Spleen (tissue), 11 donors: Measurements from ENCODE around the gene BAHCC1. TPM values are rescaled to one million over a fixed set of nuclear protein-coding genes. Genes with fewer than 3 reads are reported as not detected.

ENCODE experiments used
- DNase-seq: peaks from one replicate; pipeline ENCODE4 v3.0.0-alpha.2; 2020
- H3K27ac ChIP-seq, 8 donors: fragments of 200-600 bp; sonication (generic) in 7 of 8; 1 replicate in 4 of 8; 2 replicates in 4 of 8; pipeline versions ENCODE4 v1.5.0 to v1.8.0; 2016 to 2021; ENCODE audit warnings: inconsistent platforms in 4 of 8, mild to moderate bottlenecking in 4 of 8, moderate library complexity in 1 of 8
- H3K27me3 ChIP-seq, 7 donors: fragments of 200-600 bp; sonication (generic) in 6 of 7; replicated peaks in 1 of 7; 1 replicate in 4 of 7; 2 replicates in 3 of 7; pipeline versions ENCODE4 v1.5.0 to v1.8.0; 2016 to 2021; ENCODE audit warnings: inconsistent platforms in 3 of 7, mild to moderate bottlenecking in 1 of 7
- H3K36me3 ChIP-seq, 6 donors: fragments of 200-600 bp; sonication (generic) in 5 of 6; 1 replicate in 4 of 6; 2 replicates in 2 of 6; pipeline versions ENCODE4 v1.5.0 to v1.8.0; 2016 to 2021; ENCODE audit warnings: inconsistent platforms in 2 of 6
- H3K4me1 ChIP-seq, 6 donors: fragments of 200-600 bp; sonication (generic) in 5 of 6; 1 replicate in 3 of 6; 2 replicates in 3 of 6; pipeline versions ENCODE4 v1.5.0 to v1.8.0; 2016 to 2021; ENCODE audit warnings: inconsistent platforms in 3 of 6
- H3K4me3 ChIP-seq, 8 donors: fragments of 200-600 bp; sonication (generic) in 7 of 8; 1 replicate in 4 of 8; 2 replicates in 4 of 8; pipeline versions ENCODE4 v1.5.0 to v1.8.0; 2016 to 2021; ENCODE audit warnings: inconsistent platforms in 4 of 8, mild to moderate bottlenecking in 4 of 8, moderate library complexity in 2 of 8
- H3K9me3 ChIP-seq, 8 donors: fragments of 200-600 bp; sonication (generic) in 7 of 8; 1 replicate in 4 of 8; 2 replicates in 4 of 8; pipeline versions ENCODE4 v1.5.0 to v1.8.0; 2016 to 2021; ENCODE audit warnings: inconsistent platforms in 4 of 8
- POLR2A ChIP-seq, 3 donors: fragments of 450-650 bp; IDR thresholded peaks; one replicate each; pipeline ENCODE4 v1.5.1; 2017; ENCODE audit warnings: antibody characterized with exemption in 3 of 3, mild to moderate bottlenecking in 1 of 3
- POLR2AphosphoS5 ChIP-seq, 3 donors: sonication (generic); formaldehyde crosslinking; IDR thresholded peaks; one replicate each; pipeline ENCODE4 v1.5.1; 2017; ENCODE audit warnings: antibody characterized with exemption in 3 of 3
- WGBS, 5 donors: extraction: QIAGEN DNeasy Blood & Tissue Kit in 3 of 5; methylation state at CpG; one replicate each; pipeline versions ENCODE4 v1.1.5 to v1.1.7; 2013 to 2018; 5-methylcytosine and 5-hydroxymethylcytosine counted together
- intact Hi-C: fragments of 100-400 bp; cut with DNase I; formaldehyde crosslinking; loops from one replicate; pipeline ENCODE4 v1.15.0; 2023; ENCODE audit warnings: low total_unique reads
- polyA plus RNA-seq, 3 donors: library from polyadenylated mRNA; stranded (reverse); fragments of 200-250 nt; gene quantifications; one replicate each; pipeline ENCODE4 v1.2.1, GENCODE V29; 2013
- total RNA-seq, 7 donors: library from RNA; depleted of rRNA in 3 of 7; stranded (reverse); fragments of >200 nt in 3 of 7; fragmentation: NEBNext Ultra II Directional in 4 of 7; extraction: Animal tissue kit (Norgen Biotek cat#: 25700) in 4 of 7; gene quantifications; one replicate each; pipeline versions ENCODE4 v1.1.0 to v1.2.1, GENCODE V29; 2016 to 2021
- TF ChIP-seq, protein P1 (sequence below), 11 experiments: fragments of 200-600 bp in 7 of 11; fragments of 450-650 bp in 4 of 11; sonication (generic) in 4 of 11; IDR thresholded peaks in 8 of 11; conservative IDR thresholded peaks in 3 of 11; 1 replicate in 7 of 11; 2 replicates in 4 of 11; pipeline versions ENCODE4 v1.4.0 to v1.8.0; 2016 to 2021; ENCODE audit warnings: antibody characterized with exemption in 11 of 11, inconsistent platforms in 4 of 11, mild to moderate bottlenecking in 1 of 11
- donor health status: healthy with polysubstance abuse.
- donor health status: DM: no; HTN: no; CAD: no; lungs with moderate emphysema.
- donor health status: DM: no; HTN: no; CAD: no.
- donor health status: Bipolar disorder and iron deficiency.
- donor health status: healthy.
- donor health status: DM: no; HTN: no; CAD: no.
- donor health status: DM: yes; HTN: yes; CAD: no.

The BAHCC1 gene
- total and polyA plus RNA-seq, 10 donors, result 1.7 to 20.3 (median 12.4) TPM

DNA sequence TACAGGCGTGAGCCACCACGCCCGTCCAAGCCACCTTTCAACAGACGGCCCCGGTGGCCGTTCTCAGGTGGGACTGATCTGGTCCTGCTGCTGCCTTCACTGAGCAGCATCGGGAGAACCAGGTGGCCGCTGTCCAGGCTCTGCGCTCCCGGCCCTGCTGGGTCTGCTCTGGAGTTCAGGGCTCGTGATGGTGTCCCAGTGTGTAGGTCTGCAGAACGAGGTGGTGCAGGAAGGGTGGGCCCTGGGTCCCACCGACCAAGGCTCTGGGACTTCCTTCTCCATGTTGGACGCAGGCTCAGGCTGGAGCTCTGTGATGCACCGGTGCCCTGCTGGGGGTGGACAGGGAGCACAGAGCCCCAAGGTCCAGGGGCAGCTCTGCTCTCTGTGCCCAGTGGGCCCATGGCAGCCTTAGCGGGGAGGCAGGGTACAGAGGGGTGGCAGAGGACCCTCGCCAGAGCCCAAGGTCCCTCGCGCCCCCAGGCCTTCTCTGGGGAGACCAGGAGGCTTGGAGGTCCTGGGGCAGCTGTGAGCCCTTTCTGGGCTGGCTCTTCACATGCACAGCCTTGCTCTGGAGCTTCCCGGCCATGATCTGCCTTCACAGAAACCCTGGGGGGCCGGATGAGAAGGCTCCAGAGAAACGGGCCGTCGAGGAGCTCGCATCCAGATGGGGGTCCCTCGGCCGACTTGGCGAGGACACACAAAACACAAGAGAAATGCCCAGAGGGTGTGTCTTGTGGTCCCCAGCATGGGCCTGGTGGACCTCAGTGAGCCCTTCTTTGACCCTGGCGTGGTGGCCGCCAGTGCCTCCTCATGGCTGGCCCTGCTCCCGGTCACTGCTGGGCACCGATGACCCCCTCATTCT lies 26.9 kb upstream of the BAHCC1 start:
- intact Hi-C loops, result no loop called here
- 88 to 92% (median 89%) methylated on average over 23 to 32 of the region's 32 CpGs for WGBS, 5 donors
- Histone ChIP-seq H3K27ac (no peak overlapping the region), H3K4me3 (no peak overlapping the region), H3K9me3 (no peaks in the 10 kb centered on the region), H3K27me3 (peaks cover 0 to 53% (median 8%) of the 10 kb centered on the region in 7 donors), H3K36me3 (no peaks in the 10 kb centered on the region), H3K4me1 (peaks cover 14 to 49% (median 35%) of the 10 kb centered on the region in 6 donors)
- TF ChIP-seq POLR2A (IDR thresholded peaks at IDR 0.05) (no peak), POLR2AphosphoS5 (IDR thresholded peaks at IDR 0.05) (no peak)
- TF ChIP-seq, protein P1, sequence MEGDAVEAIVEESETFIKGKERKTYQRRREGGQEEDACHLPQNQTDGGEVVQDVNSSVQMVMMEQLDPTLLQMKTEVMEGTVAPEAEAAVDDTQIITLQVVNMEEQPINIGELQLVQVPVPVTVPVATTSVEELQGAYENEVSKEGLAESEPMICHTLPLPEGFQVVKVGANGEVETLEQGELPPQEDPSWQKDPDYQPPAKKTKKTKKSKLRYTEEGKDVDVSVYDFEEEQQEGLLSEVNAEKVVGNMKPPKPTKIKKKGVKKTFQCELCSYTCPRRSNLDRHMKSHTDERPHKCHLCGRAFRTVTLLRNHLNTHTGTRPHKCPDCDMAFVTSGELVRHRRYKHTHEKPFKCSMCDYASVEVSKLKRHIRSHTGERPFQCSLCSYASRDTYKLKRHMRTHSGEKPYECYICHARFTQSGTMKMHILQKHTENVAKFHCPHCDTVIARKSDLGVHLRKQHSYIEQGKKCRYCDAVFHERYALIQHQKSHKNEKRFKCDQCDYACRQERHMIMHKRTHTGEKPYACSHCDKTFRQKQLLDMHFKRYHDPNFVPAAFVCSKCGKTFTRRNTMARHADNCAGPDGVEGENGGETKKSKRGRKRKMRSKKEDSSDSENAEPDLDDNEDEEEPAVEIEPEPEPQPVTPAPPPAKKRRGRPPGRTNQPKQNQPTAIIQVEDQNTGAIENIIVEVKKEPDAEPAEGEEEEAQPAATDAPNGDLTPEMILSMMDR (IDR thresholded peaks at IDR 0.05 in 8 of 11, conservative IDR thresholded peaks at IDR 0.05 in 3 of 11), result no peak
- DNase-seq, result peak; percentile 47

DNA sequence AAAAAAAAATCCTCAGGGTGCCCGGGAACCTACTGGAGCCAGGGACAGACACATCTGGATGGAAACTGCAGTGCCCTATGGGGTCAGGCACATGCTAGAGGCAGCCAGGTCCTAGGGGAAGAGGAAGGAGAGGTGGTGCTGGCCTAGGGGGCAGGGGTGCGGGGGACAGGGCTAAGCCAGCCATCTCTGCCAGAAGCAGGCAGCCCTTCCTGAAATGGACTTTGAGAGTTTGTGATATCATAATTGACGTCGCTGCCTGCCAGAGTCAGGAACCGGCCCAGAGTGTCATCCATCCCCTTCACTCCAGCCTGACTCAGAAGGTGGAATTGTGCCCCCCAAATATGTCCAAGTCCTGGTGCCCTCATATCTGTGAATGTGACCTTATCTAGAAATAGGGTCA lies 25.0 kb upstream of the BAHCC1 start:
- Histone ChIP-seq H3K4me1 (peaks cover 11 to 41% (median 26%) of the 10 kb centered on the region in 6 donors), H3K4me3 (no peak overlapping the region), H3K9me3 (no peaks in the 10 kb centered on the region), H3K36me3 (no peaks in the 10 kb centered on the region), H3K27ac (no peak overlapping the region), H3K27me3 (peaks cover 0 to 34% (median 4%) of the 10 kb centered on the region in 7 donors)
- intact Hi-C loops, result no loop called here
- 85 to 99% (median 89%) methylated on average over 2 to 5 of the region's 5 CpGs for WGBS, 5 donors
- TF ChIP-seq, protein P1 (IDR thresholded peaks at IDR 0.05 in 8 of 11, conservative IDR thresholded peaks at IDR 0.05 in 3 of 11), result no peak
- no peak for TF ChIP-seq POLR2AphosphoS5 (IDR thresholded peaks at IDR 0.05)
- no peak for TF ChIP-seq POLR2A (IDR thresholded peaks at IDR 0.05)
- DNase-seq, result no peak

DNA sequence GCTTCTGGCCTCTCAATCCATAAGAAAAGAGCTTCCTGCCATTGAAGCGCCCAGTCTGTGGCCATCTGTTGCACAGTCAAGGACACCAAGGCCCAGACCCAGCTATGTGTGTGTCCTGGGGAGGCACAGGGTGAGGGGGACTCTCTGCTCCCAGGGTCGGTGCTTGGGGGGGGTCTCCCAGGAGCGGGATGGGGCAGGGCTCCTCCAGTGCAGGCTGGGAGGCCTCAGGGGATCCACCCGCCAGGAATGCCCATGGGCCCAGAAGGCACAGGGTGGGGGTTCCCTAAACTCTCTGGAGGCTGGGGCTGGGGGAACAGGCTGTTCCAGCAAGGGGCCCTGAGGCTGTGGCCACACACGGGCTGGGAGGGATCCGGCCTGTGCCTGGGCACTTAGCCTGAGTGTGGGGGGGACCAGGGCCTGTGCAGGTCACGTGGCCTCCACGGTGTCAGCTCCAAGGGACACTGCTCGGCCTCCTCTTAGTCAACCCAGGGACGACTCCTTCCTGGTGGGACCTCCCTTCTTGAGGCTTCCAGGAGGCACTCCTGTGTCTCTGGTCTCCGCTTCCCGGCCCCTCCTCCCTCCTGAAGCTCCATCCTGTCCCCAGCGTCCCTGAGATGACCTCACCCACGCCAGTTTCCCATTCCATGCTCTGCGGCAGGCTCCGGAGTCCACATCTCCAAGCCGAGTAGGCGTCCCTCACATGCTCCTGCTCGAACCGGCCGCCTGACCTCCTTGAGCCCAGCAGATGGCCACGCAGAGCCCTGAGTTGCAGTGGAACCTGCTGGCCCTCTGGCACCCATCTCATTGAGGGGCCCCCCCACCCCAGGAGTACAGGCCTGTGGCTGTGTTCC lies 23.1 kb upstream of the BAHCC1 start:
- intact Hi-C loops, result no loop called here
- no peak overlapping the region for H3K4me3 ChIP-seq
- WGBS, 5 donors, result 56 to 69% (median 63%) methylated on average over 20 to 22 of the region's 22 CpGs
- peak; percentile 78 for DNase-seq
- H3K4me1 ChIP-seq, result peaks cover 0 to 26% (median 16%) of the 10 kb centered on the region in 6 donors
- TF ChIP-seq POLR2AphosphoS5 (IDR thresholded peaks at IDR 0.05), result peak in 2 of 3 donors; percentile 59 to 70
- TF ChIP-seq, protein P1 (IDR thresholded peaks at IDR 0.05 in 8 of 11, conservative IDR thresholded peaks at IDR 0.05 in 3 of 11), result peak in 3 of 11 experiments; percentile 11 to 35 (median 17)
- no peak for TF ChIP-seq POLR2A (IDR thresholded peaks at IDR 0.05)
- H3K9me3 ChIP-seq, result no peaks in the 10 kb centered on the region
- peak overlapping the region in 5 of 8 donors; percentile 20 to 67 (median 51) for H3K27ac ChIP-seq
- H3K36me3 ChIP-seq, result no peaks in the 10 kb centered on the region
- H3K27me3 ChIP-seq, result peaks cover 0 to 15% (median 0%) of the 10 kb centered on the region in 7 donors
